H7 (cell line): ENCODE results near the gene TLR3. TPM values are rescaled to one million over a fixed set of nuclear protein-coding genes. Genes with fewer than 3 reads are reported as not detected.

ENCODE experiments used
- total RNA-seq: library from RNA; depleted of rRNA; stranded (reverse); fragments of >200 nt; shearing (Covaris generic); gene quantifications from 2 replicates; pipeline ENCODE4 v1.2.3, GENCODE V29; 2014; rRNA removed

Gene TLR3
- total RNA-seq, 1 experiment from 2014 or later = 1.8 TPM

Other genes starting within 250 kb of the TLR3 start
- gene FAM149A, start 35.5 kb downstream of the TLR3 start, total RNA-seq = 13.9 and 19.2 TPM in 2 replicates
- 2.9 and 3.3 TPM in 2 replicates for gene CYP4V2, start 122.4 kb downstream of the TLR3 start, total RNA-seq
- gene KLKB1, start 158.4 kb downstream of the TLR3 start, total RNA-seq = 11.8 and 16.3 TPM in 2 replicates
- gene F11, start 197.0 kb downstream of the TLR3 start, total RNA-seq = 0.28 and 0.30 TPM in 2 replicates